NT2/D1 (cell line): ENCODE data around the gene IDH1.

Source experiments
- SUZ12 ChIP-seq: IDR thresholded peaks from 2 replicates; pipeline ENCODE4 v1.6.1; 2011; ENCODE audit not compliant: insufficient read length, insufficient read depth; ENCODE audit errors: extremely low read depth
- YY1 ChIP-seq: IDR thresholded peaks from 2 replicates; pipeline ENCODE4 v1.6.1; 2011; ENCODE audit not compliant: insufficient read length, insufficient read depth
- ZNF274 ChIP-seq: IDR thresholded peaks from 2 replicates; pipeline ENCODE4 v1.6.1; 2011; ENCODE audit warnings: mild to moderate bottlenecking, low read depth, low read length

DNA sequence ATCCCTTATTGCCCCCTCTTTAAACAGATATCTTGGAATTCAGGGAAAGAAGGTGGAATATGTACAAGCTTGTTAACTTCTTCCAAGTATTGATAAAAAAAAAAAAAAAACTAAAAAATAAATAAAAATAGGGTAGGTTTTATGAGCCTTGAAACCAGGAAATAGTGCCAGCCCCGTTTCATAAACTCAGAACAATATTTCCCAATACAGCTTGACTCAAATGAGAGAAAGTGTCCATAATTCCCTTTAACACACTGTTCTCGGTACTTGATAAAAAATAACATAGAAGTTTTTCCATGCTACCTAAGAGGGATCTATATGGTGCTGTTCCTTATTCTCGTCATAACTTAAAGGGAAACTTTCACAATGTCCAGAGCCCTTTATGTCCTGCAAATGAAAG, 47.1 kb downstream of the IDH1 start:
- TF ChIP-seq SUZ12 (no peak), ZNF274 (no peak), YY1 (no peak)
